ENCODE measurements around the gene KCNJ4. TPM values are rescaled to one million over a fixed set of nuclear protein-coding genes. Genes with fewer than 3 reads are reported as not detected.

KCNJ4 gene
- total RNA-seq (2014; rRNA removed; shearing (Covaris generic)) = 0.40 and 0.45 TPM in 2 replicates
- 0.79 and 1.3 TPM in 2 replicates for polyA plus RNA-seq (2015; cell fraction: cytosol; rRNA removed)
- polyA plus RNA-seq (2015; cell fraction: nucleus; rRNA removed) = 0.27 and 0.41 TPM in 2 replicates

DNA sequence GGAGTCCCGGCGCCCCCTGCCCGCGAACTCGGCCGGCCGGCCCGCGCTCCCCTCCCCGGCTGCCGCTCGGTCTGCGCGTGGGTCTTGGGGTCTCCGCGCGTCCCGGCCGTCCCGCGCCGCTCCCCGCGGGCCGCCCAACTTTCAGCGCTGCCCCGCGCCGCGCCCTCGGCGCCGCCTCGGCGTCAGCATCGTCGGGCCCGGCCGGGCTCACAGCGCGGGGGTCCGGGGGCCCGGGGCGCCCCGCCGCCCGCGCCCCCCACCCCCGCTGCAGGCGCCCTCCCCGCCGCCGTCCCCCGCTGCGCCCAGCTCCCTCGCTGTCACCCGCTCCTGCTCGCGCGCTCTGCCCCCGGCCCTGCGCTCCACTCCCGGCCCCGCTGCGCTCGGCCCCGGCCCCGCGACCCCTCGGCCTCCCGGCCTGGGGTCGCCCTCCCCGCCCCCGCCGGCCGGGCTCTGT, at the start of gene KCNJ4:
TSS of gene KCNJ4 (minus strand) at position 124 of the 454 bp plus-strand sequence. CDS start 27,067 bp downstream, outside the sequence.
- no peak for DNase-seq (ENCODE audit: low read depth)

DNA sequence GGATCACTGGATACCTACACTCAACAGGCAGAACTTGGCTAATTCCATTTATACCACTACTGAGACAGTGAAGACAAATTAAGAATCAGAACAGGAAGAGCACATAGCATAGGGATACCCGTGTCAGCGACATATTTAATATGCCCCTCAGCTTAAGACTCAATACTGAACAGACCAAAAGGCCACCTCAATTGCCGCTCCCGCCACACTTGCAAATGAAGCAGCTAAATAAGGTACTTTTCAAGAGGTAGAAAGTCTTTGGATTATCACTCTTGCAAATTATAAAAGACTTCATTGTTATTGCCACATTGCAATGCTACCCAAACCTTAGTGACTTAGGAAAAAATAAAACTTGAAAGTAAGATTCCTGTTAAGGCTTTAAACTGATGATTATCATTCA, 48.0 kb upstream of the KCNJ4 start:
- no peak for DNase-seq (ENCODE audit: low read depth)

DNA sequence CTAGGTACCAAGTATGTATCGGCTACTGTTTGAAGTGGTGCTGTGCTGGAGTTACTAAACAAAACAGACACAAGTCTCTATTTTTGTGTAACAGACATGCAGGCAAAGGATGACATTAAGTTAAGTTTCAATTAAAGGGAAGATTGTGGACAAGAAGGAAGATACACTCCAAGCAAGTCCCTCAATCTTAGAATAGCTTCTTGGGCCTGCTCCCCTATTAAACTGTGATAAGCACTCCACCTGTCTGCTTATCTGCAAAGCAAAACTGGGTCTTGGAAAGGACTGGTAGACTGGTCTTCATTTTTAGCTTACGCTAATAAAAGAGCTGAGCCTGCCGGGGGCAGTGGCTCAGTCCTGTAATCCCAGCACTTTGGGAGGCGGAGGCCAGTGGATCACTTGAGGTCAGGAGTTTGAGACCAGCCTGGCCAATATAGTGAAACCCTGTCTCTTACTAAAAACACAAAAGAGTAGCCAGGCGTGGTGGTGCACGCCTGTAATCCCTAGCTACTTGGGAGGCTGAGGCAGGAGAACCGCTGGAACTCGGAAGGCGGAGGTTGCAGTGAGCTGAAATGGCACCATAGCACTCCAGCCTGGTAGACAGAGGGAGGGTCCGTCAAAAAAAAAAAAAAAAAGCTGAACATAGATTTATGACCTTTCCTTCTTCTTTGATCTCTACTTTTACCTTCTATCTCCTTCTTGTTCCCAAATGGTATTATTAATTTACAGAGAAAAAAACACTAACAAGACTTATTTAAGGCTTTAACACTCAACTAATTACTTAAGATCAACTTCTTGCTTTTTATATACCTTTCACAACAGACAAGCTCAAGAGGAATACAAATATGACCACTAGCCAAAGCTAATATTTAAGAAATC, 47.0 kb upstream of the KCNJ4 start:
- no peak for DNase-seq (ENCODE audit: low read depth)

DNA sequence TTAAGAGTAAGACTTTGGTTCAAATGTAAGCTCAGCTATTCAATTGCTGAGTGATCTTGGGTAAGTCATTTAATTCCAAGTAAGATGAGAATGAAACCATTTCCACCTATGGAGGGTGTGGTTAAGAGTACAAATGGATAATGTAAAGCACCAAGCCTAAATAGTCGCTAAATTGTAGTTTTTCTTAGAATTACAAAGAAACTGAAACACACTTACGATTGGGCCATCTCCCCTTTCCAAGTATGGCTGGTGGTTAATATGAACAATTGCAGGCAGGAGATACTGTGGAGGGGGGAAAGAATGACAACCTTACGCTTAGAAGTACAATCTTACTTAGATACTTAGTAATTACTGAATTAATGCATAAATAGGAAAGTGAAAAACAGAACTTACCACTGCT, 42.9 kb upstream of the KCNJ4 start:
- no peak for DNase-seq (ENCODE audit: low read depth)

DNA sequence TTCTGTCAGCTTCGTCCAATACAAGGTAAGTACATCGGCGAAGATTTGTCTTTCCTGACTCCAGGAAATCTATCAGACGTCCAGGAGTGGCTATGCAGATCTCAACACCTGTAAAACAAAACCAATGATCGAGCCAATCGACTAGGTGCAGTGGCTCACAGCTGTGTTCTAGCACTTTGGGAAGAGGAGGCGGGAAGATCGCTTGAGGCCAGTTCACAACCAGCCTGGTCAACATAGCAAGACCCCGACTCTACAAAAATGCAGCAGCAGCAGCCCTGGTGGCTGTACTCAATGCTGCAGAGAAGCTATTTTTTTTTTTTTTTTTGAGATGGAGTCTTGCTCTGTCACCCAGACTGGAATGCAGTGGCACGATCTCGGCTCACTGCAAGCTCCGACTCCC, 39.9 kb upstream of the KCNJ4 start:
- DNase-seq (ENCODE audit: low read depth) = no peak

DNA sequence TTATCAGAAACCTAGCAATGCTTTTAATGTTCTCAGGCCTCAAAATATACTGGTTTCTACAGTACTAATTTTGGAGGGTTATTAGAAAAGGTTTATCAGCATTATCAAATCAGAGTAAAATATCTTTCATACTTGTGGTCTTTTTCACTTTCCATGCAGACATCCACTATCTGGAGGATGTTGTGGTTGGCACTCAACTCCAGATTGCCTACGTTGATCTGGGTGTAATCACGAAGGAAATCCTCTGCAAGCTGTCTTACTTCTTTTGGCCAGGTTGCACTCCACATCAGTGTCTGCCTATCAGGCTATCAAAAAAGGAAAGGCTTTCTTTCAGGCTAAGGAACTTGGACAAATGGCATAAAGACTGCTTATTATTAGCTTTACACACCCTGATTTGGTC, 39.5 kb upstream of the KCNJ4 start:
- no peak for DNase-seq (ENCODE audit: low read depth)

DNA sequence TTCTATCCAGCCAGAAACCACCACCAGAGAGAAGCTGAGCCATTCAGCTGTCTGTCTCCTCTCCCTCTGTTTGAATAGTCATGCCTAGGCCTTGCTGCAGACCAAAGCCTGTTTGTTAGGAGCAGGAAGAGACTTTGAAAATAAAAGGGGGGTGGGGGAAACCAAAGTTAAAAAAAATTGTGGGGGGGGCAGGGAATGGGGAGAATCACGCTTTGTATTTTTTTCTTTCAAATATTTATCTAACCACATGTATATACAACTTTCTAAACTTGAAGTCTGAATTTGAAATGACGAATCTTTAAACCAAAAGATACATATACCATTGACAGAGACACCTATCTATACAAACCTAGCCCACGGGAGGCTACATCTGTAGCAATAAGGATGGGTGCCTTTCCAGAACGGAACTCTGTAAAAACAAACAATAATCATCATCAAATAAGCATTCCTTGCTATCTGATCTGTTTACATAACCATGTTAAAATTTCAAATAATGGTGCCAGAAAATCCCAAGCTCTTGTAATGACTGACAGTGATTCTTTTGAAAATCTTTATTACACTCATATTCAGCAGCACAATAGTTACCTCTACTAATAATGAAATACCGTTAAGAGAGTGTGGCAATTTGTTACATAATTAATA, 36.8 kb upstream of the KCNJ4 start:
- no peak for DNase-seq (ENCODE audit: low read depth)

DNA sequence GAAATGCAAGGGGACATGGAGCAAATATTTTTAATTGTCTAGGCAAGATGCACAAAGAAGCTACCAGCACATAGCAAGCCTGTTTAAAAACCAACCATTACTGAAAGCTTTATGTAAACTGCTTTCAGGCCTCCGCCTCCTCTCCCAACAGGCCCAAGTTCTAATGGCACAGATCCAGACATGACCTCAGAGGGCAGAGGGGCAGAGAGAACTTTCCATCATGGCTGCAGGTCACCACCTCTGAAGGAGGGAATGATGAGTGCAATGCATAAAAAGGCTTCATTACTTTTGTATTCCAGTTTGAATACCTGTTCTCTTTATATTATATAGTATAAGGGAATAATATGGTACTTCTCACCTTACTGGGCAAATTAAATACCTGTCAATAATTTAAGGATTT, 35.9 kb upstream of the KCNJ4 start:
- DNase-seq (ENCODE audit: low read depth) = no peak

DNA sequence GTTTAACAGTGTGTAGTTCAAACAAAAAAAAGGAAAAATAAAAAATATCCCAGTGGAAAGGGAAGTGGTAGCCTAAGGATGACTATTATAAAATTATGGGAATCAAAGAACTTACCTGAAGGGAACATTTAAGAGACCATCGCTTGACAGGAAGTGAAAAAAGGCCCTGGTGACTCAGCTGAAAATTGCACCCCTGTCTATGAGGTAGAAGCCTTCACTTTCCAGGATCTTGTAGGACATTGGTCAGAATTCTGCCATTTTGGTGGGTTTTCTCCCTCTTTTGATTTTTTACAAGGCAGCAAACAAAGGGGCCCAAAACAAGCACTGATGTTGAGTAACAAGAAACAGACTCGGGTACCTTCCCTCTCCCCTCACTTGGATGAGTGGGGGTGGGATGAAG, 35.5 kb upstream of the KCNJ4 start:
- DNase-seq (ENCODE audit: low read depth) = no peak

DNA sequence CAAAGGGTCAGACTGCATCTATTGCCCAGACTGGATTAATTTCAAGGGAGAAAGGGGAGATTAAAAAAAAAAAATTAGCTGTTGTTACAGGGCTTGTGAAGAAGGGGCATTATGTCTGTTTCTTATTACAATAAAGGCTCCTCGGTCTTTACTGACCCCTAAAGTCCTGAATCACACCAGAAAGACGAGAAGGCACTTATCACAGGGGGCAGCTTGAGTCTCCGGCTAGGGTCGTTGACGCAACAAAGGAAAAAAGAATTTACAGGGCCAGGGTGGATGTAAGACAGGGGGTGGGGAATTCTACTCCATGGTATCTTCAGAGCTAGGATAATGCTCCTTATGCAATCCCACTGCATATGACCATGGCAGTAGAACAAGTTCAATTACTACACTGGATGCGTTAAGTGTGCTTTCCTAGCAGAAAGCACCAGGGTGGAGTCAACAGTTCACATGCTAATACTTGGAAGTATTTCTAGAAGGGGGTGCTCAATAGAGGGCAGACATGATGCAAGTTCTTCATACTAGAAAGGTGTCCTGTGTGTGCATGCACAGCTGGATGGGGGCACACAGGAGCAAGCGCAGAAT, 34.7 kb upstream of the KCNJ4 start:
- DNase-seq (ENCODE audit: low read depth) = no peak

DNA sequence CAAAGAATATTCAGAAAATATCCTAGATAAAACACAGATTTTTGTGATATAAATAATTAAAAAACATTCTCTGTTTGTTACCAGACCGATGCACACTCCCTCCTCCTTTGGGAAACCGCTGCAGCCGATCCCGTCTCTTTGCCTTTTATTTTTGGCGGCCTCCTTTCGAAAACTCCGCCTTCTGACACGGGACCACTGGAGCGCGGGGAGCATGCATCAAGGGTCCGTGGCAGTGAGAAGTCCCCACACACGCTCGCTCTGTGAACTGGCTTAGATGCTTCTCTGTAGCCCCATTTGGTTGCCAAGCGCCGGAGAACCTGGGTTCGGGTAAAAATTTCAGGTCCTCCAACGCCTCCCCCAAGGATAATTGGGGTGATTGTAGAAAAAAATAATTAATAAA, 34.1 kb upstream of the KCNJ4 start:
- DNase-seq (ENCODE audit: low read depth) = no peak

DNA sequence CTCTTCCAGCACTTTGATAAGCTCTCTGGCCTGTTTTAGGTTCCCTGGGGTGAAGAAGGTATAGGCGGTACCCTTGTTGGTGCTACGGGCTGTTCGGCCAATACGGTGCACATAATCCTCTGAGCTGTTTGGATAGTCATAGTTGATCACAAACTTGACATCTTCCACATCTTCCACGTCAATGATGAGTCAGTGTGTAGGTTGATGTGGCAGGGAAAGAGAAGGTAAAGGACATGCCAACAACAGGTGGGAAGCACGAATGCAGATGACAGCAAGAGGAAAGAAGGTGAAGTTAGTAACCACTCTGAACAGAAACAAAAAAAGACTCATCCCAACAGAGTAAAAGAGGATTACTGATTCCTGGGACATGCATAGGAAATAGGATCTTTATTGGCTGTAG, 32.9 kb upstream of the KCNJ4 start:
- DNase-seq (ENCODE audit: low read depth) = no peak

DNA sequence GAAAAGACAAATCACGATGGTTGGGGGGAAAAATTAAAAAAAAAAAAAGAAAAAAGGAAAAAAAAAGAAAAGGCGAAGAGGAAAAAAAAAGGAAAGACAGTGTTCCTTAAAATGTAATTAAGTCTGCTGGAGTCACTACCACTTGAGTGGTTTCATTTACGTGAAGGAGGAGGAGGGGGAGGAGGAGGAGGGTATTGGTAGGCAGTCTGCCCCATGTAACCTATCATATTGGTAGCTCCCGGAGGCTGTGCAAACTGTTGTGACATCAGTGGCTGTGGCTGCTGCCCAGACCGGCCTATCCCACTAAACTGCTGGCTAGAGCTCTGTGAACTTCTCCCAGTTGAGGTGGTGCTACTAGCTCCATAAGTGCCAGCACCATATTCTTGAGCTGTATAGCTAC, 30.8 kb upstream of the KCNJ4 start:
- no peak for DNase-seq (ENCODE audit: low read depth)

DNA sequence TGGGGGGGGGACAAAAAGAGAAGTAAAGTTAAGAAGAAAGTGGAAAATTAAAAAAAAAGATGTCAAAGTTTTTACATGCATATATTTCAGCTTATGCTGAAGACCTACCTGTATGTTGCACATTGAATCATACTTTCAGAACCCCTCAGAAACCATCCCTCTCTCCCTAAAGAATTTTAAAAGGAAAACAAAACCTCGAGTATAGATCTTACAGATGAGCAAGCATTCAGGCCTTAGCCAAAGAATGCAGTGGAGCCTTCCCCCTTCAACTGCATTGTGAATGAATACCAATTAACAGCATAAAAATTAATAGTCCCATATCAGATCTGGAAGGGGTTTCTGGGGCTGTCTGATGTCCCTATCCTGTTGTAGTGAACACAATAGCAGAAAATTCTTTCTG, 29.2 kb upstream of the KCNJ4 start:
- no peak for DNase-seq (ENCODE audit: low read depth)

DNA sequence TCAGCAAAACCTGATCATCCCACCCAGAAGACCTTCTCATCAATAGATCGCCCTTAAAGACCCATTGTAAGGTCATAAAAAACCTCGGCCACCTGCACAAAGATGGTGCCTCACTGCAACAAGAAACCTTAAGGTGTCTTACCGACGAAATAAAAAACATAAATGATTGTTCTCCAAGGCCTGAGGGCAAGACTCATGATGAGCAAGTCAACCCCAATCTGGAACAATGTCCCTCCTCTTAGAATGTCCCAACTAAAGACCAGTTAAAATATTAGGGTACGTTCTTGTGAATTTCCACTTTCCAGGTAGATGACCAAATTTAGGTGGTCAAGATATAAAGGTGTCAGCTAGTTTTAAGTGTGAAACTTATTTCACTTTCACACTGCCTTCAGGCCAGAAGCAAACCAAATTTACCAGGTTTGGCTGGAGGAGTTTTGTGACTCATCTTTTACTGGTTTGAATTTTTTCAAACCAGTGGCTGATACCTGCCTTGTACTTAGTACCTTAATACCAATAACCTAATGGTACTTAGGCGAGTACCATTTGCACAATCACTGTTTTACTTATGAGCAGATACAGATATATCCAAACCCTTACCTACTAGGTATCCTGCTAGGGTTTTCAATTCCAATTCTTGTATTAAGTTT, 27.8 kb upstream of the KCNJ4 start:
- DNase-seq (ENCODE audit: low read depth) = no peak

DNA sequence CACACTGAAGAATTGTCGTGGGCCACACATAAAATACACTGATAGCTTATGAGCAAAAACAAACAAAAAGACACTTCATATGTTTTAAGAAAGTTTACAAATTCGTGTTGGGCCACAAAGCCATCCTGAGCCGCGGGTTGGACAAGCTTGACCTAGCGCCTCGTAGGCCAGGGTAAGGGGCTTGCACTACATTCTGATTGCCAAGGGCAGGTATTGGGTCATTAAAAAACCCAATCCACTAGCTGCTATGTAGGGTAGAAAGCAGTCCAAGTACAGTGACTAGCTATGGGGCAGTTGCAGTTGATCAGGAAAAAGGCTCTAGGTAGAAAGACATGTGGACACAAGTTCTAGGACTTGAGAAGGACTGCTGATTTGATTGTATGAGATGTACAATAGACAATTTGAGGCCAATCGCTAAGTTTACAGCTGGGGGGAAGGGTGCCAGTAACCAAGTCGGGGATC, 26.9 kb upstream of the KCNJ4 start:
- DNase-seq (ENCODE audit: low read depth) = no peak

DNA sequence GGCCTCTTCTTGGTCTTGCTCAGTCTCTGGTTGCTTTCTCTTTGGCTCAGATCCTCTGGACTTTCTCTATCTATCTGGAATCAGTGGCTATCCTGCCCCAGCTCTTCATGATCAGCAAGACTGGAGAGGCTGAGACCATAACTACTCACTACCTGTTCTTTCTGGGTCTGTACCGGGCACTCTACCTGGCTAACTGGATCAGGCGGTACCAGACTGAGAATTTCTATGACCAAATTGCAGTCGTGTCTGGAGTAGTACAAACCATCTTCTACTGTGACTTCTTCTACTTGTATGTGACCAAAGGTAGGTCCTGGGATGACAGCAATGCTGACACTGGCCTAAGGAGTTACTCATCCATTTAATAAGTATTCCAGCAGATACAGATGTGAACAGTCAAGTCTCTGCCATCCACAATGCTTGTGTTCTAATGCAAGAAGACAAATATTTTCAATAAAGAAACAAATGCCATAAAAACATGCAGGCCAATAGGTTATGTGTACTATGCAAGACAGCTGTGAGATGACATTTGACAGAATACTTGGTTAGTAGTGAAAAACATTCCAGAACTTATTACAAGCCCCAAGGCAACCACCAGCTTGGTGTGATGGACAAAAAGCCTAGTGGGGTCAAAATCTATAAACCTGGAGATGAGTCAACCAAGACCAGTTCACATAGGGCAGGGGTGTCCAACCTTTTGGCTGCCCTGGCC, 26.3 kb upstream of the KCNJ4 start:
- no peak for DNase-seq (ENCODE audit: low read depth)

DNA sequence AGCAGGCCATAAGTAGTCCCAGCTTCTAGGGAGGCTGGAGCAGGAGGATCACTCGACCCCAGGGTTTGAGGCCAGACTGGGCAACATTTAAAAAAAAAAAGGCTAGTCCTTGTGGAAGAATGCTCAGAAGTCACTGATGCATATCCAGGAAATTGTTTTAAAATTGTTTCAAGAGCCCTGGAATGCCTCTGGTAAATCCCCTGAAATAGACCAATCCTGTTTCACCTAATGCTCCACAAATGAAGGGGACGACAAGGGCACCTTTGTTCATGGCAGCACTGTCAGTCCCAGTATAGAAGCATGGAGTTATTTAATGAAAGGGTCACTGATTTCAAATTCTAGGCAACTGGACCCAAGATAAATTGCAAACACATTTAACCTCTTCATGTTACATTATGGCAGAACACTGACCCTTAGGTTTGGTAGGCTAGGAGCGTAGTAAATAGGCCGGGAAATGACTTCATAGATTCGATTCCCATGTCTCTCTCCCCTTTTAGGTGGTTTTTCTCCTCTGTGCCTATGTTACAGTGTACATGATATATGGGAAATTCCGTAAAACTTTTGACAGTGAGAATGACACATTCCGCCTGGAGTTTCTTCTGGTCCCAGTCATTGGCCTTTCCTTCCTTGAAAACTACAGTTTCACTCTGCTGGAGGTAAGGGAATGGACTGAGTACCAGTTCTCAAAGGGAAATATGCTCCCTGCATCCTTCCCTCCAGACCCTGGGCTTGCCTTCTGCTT, 24.3 kb upstream of the KCNJ4 start:
- no peak for DNase-seq (ENCODE audit: low read depth)

DNA sequence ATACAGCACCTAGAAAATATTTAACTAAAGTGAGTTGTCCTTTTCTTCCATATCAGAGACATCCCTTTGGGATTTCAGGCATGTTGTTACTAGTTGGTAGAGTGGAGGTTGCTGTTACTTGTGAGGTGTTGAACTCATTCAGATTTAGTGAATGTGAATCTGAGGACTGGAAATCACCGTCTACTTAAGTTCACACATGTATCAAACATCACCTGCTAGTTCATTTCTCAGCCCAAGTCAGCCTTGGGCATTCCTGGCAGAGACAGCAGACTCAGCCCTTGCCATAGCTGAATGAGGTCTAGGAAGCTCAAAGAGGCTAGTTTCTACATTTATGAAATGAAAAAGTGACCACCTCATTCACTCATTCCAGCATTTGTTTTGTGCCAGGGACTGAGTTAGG, 22.6 kb upstream of the KCNJ4 start:
- no peak for DNase-seq (ENCODE audit: low read depth)

DNA sequence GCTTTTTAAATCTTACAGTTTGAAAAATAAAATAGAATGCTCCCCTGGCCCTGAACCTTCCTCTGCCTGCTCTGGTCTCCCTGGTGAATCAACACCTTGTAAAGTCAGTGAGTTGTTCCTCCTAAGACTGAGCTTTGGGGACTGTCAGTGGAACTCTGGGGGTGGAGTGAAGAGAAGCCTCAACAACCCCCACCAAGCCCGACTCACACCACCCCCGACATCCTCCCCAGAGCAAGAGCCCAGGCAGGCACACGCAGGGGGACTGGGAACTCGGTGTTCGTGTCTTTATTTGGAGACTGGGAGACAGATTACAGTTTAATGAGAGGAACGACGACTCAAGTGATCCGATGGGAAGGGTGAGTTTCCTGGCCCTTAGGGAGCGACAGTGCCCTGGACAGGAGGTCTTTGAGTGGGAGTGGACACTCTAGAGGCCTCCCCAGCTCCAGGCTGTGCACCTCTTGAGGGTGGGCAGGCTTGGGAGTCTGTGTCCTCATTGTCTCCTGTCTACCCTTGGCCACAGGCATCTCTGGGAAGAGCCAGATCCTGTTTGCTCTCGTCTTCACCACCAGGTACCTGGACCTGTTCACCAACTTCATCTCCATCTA, 19.1 kb upstream of the KCNJ4 start:
- no peak for DNase-seq (ENCODE audit: low read depth)
